ENCODE results near the gene PTPRJ.
"Not testable (repeated sequence)": the region's sequence is repeated elsewhere in the genome, so short reads cannot be mapped to it uniquely, and the experiment has no call there.

The PTPRJ gene

GRCh38 chr11:48019217-48019584, 38.8 kb downstream of the PTPRJ start:
- DNase-seq, result no peak

- no peak for DNase-seq
These were observed 39.2 kb downstream of the PTPRJ start for GRCh38 chr11:48019595-48019994.

- no peak for DNase-seq
These were observed 39.9 kb downstream of the PTPRJ start for GRCh38 chr11:48020092-48020755.

GRCh38 chr11:48021201-48021820, 41.0 kb downstream of the PTPRJ start:
- not testable (repeated sequence) for DNase-seq

- DNase-seq, result no peak
These were observed 42.1 kb downstream of the PTPRJ start for GRCh38 chr11:48022445-48022844.

GRCh38 chr11:48023608-48024007, 43.2 kb downstream of the PTPRJ start:
- not testable (repeated sequence) for DNase-seq

- no peak for DNase-seq
These were observed 44.3 kb downstream of the PTPRJ start for GRCh38 chr11:48024635-48025071.

GRCh38 chr11:48025293-48025983, 45.1 kb downstream of the PTPRJ start:
- no peak for DNase-seq

- no peak for DNase-seq
These were observed 45.6 kb downstream of the PTPRJ start for GRCh38 chr11:48025984-48026340.

- DNase-seq, result no peak
These were observed 48.7 kb downstream of the PTPRJ start for GRCh38 chr11:48028914-48029680.

GRCh38 chr11:48029681-48030290, 49.4 kb downstream of the PTPRJ start:
- DNase-seq, result no peak

- DNase-seq, result no peak
These were observed 51.2 kb downstream of the PTPRJ start for GRCh38 chr11:48031602-48032001.

- no peak for DNase-seq
These were observed 52.4 kb downstream of the PTPRJ start for GRCh38 chr11:48032721-48033120.

- DNase-seq, result no peak
These were observed 53.6 kb downstream of the PTPRJ start for GRCh38 chr11:48033918-48034341.

GRCh38 chr11:48034926-48035871, 54.8 kb downstream of the PTPRJ start:
- peak; percentile 49 for DNase-seq

GRCh38 chr11:48036011-48036410, 55.7 kb downstream of the PTPRJ start:
- no peak for DNase-seq

- no peak for DNase-seq
These were observed 56.1 kb downstream of the PTPRJ start for GRCh38 chr11:48036466-48036865.

- no peak for DNase-seq
These were observed 57.5 kb downstream of the PTPRJ start for GRCh38 chr11:48037709-48038468.

GRCh38 chr11:48040830-48041444, 60.6 kb downstream of the PTPRJ start:
- no peak for DNase-seq

GRCh38 chr11:48041877-48042695, 61.7 kb downstream of the PTPRJ start:
- DNase-seq, result no peak
